ENCODE results near the gene NR5A2. TPM values are rescaled to one million over a fixed set of nuclear protein-coding genes. Genes with fewer than 3 reads are reported as not detected.

Gene NR5A2
- total RNA-seq, 2 donors from 2014 or later = 0.62 to 1.7 TPM

DNA sequence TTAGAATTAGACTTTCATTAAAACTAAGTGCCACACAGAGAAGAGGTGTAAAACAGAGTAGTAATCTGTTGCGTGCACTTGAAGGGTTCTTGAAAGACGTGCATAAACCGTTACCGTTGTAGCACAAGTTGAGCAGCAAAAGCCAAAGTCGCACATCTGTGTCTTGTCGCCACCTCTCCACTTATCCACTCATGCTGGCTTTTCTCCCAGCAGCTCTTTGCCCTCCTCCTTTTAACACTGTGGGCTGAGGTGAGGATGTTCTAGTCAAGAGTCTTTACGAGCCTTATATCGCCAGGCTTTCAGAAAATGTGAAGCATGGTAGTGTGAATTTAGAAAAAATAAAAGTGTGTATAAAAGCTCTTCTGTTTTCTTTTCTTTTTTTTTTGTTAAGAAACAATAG is 48.0 kb downstream of the NR5A2 start:
- Histone ChIP-seq H3K9ac (ENCODE audit: extremely low read depth, low read length, poor library complexity, severe bottlenecking) (no peak overlapping the region), H3K4me3 (ENCODE audit: low read length) (no peak overlapping the region)
- H3K27ac Mint-ChIP-seq = no peak overlapping the region

DNA sequence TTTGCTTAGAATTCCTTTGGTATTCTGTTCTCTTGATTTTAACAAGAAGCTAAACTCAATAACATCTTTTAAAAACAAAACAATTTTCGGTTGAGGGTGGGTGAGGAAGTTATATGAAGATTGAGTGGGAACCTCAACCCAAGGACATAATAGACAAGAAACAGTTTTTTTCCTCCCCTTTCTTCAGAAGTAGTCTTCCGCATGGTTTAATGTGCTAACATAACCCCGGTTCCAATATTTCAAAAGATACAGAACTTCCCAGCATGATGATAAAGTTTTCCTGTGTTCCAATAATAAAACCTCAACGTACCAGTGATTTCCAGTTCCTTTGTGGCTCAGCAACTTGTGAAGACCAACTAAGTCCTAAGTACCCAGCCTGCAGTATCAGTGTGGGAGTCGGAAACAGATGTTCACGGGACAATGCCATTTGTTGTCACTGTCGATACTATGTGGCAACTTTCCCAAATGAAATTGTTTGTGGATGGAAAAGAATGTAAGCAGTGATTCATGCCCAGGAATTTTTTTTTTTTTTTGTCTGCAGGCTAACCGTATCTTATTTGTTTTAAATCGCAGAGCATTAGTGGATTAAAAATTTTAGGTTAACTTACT is 48.5 kb downstream of the NR5A2 start:
- WGBS, 2 experiments (ENCODE audit: insufficient coverage in 1 of 2, insufficient read length in 1 of 2) = 67 to 79% methylated on average over 6 to 7 of the region's 9 CpGs
- Histone ChIP-seq H3K27ac (ENCODE audit: low read depth, low read length) (no peak overlapping the region), H3K36me3 (ENCODE audit: control insufficient read depth, insufficient read depth, low read length) (no peaks in the 10 kb centered on the region), H3K9ac (ENCODE audit: extremely low read depth, low read length, poor library complexity, severe bottlenecking) (no peak overlapping the region), H3K27me3 (ENCODE audit: control insufficient read depth, insufficient read depth, low read length, poor library complexity, severe bottlenecking) (no peaks in the 10 kb centered on the region), H3K9me3 (ENCODE audit: control insufficient read depth, low read length) (no peaks in the 10 kb centered on the region), H3K4me3 (ENCODE audit: low read length) (no peak overlapping the region), H3K4me1 (ENCODE audit: control insufficient read depth, insufficient read depth, low read length) (no peaks in the 10 kb centered on the region)
- H3K27ac Mint-ChIP-seq = no peak overlapping the region
- no peaks in the 10 kb centered on the region for H3K36me3 Mint-ChIP-seq (ENCODE audit: low read depth)
- H3K9me3 Mint-ChIP-seq = no peaks in the 10 kb centered on the region
- H3K27me3 Mint-ChIP-seq (ENCODE audit: insufficient read depth) = no peaks in the 10 kb centered on the region
- H3K4me1 Mint-ChIP-seq = peaks cover 15% of the 10 kb centered on the region
- no peak overlapping the region for H3K4me3 Mint-ChIP-seq
- DNase-seq = no peak
- no peak for TF ChIP-seq CTCF (conservative IDR thresholded peaks at IDR 0.05)

More for the DNA sequence above, 48.0 kb downstream of the NR5A2 start:
- H3K27me3 ChIP-seq (ENCODE audit: control insufficient read depth, insufficient read depth, low read length, poor library complexity, severe bottlenecking) = no peaks in the 10 kb centered on the region
- 56 to 69% methylated on average over 5 to 8 of the region's 8 CpGs for WGBS, 2 experiments (ENCODE audit: insufficient coverage in 1 of 2, insufficient read length in 1 of 2)
- Mint-ChIP-seq H3K4me3 (no peak overlapping the region), H3K27me3 (ENCODE audit: insufficient read depth) (no peaks in the 10 kb centered on the region), H3K4me1 (peaks cover 12% of the 10 kb centered on the region), H3K9me3 (no peaks in the 10 kb centered on the region), H3K36me3 (ENCODE audit: low read depth) (no peaks in the 10 kb centered on the region)
- TF ChIP-seq CTCF (conservative IDR thresholded peaks at IDR 0.05) = no peak
- no peaks in the 10 kb centered on the region for H3K36me3 ChIP-seq (ENCODE audit: control insufficient read depth, insufficient read depth, low read length)
- DNase-seq = peak; percentile 60
- no peak overlapping the region for H3K27ac ChIP-seq (ENCODE audit: low read depth, low read length)
- H3K4me1 ChIP-seq (ENCODE audit: control insufficient read depth, insufficient read depth, low read length) = no peaks in the 10 kb centered on the region
- no peaks in the 10 kb centered on the region for H3K9me3 ChIP-seq (ENCODE audit: control insufficient read depth, low read length)

GRCh38 chr1:200079232-200079940 is 51.9 kb downstream of the NR5A2 start:
- TF ChIP-seq CTCF (conservative IDR thresholded peaks at IDR 0.05) = no peak
- H3K4me3 Mint-ChIP-seq = no peak overlapping the region
- H3K4me3 ChIP-seq (ENCODE audit: low read length) = no peak overlapping the region
- no peaks in the 10 kb centered on the region for H3K27me3 Mint-ChIP-seq (ENCODE audit: insufficient read depth)
- H3K9me3 ChIP-seq (ENCODE audit: control insufficient read depth, low read length) = no peaks in the 10 kb centered on the region
- no peaks in the 10 kb centered on the region for H3K27me3 ChIP-seq (ENCODE audit: control insufficient read depth, insufficient read depth, low read length, poor library complexity, severe bottlenecking)
- no peak overlapping the region for H3K27ac Mint-ChIP-seq
- 87 to 92% methylated on average over 6 to 8 of the region's 8 CpGs for WGBS, 2 experiments (ENCODE audit: insufficient coverage in 1 of 2, insufficient read length in 1 of 2)
- no peaks in the 10 kb centered on the region for H3K4me1 ChIP-seq (ENCODE audit: control insufficient read depth, insufficient read depth, low read length)
- H3K4me1 Mint-ChIP-seq = peaks cover 27% of the 10 kb centered on the region
- DNase-seq = no peak
- H3K36me3 Mint-ChIP-seq (ENCODE audit: low read depth) = no peaks in the 10 kb centered on the region
- no peaks in the 10 kb centered on the region for H3K9me3 Mint-ChIP-seq
- no peaks in the 10 kb centered on the region for H3K36me3 ChIP-seq (ENCODE audit: control insufficient read depth, insufficient read depth, low read length)
- H3K27ac ChIP-seq (ENCODE audit: low read depth, low read length) = no peak overlapping the region
- H3K9ac ChIP-seq (ENCODE audit: extremely low read depth, low read length, poor library complexity, severe bottlenecking) = no peak overlapping the region
